ENCODE measurements around the gene CAB39L.

GRCh38 chr13:49476529-49476928, 32.7 kb upstream of the CAB39L start:
- no peak for TF ChIP-seq CTCF (IDR thresholded peaks at IDR 0.05)
- TF ChIP-seq POLR2AphosphoS5 (IDR thresholded peaks at IDR 0.05; ENCODE audit: low read depth, low read length): no peak
- TF ChIP-seq TCF7L2 (IDR thresholded peaks at IDR 0.05; ENCODE audit: low read depth, low read length): no peak

Data from Panc1 (cell line).